NCI-H187 treated with DMSO at 0.1 percent for 48 hours (cell line): ENCODE data around the gene C1orf50.

Experiments used
- DNase-seq: peaks from one replicate; lab custom pipeline; 2025; lab: John Stamatoyannopoulos, UW

The C1orf50 gene

GRCh38 chr1:42759114-42759513, 7.9 kb upstream of the C1orf50 start:
- DNase-seq = no peak

- DNase-seq = no peak
Measured at GRCh38 chr1:42761567-42761966, 5.5 kb upstream of the C1orf50 start.

- DNase-seq = no peak
Measured at GRCh38 chr1:42762269-42762668, 4.8 kb upstream of the C1orf50 start.

DNA sequence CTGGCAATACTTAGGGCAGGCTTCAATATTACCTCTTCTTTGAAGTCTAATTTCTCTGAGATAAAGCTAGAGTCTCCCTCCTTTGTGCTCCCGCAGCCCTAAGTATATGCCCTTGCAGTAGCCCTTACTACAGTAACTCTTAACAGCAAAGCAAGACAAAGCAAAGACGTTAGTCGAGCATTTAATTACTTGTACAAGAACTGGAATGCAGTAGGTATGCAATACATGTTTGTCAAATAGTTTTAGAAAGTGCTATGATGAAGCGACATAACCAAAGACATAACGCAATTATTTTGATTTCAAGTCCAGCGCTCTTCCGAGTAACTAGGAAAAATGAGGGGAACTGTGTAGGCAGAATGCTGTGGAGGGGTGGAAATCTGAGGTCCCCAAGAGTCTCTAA, 1.8 kb upstream of the C1orf50 start:
- DNase-seq = no peak

GRCh38 chr1:42765832-42766740, 963 bp upstream of the C1orf50 start:
- no peak for DNase-seq

DNA sequence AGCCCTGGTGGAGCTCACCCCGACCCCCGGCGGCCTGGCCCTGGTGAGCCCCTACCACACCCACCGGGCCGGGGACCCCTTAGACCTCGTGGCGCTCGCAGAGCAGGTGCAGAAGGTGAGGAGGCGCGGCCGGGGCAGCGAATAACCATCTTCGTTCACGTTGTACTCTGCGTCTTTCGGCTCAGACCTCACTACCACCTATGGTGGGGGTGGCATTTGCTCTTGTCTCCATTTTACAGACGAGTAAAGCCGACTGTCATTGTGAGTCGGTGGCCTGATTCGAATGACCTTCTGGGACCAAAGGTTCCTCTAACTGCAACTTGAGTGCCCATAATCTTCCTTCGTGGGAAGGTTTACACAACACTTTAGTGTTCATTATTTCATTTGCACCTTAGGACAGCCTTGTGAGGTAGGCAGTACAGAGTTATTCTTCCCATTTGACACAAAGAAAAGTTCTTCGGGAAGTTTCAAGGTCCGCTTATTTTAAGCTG, 506 bp downstream of the C1orf50 start:
- no peak for DNase-seq

DNA sequence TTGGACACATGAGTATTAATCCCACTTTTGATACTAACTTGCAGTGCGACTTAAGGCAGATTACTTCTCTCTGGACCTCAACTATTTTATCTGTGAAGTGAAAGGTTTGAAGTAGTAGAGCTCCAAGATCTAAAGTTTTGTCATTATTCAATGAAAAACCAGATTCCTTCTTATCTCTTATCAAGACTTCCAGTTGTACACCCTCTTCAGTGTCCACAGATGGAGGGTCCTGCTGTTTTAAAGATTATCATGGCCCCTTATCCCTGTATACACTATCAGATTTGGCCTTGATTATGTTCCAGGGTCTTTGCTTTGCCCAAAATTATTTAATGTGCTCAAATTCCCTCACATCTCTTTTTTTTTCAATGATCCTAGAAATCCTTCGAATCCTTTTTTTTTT, 1.1 kb downstream of the C1orf50 start:
- no peak for DNase-seq

DNA sequence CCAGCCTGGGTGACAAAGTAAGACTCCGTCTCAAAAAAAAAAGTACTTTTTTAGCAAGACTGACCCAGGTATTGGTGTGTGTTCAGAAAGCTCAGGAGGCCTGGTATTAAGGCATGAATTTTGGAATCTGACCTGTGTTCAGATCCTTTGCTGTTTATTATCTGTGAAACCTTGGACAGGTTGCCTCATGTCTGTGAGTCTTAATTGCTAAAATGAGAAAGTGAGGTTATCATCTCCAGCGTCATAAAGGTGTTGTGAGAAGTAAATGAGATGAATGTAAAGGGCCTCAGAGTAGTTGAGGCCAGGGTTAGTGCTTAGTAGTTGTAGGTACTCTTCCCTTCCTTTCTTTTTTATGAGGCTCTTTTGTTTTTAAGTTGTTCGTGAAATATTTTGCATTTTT, 2.8 kb downstream of the C1orf50 start:
- no peak for DNase-seq

- no peak for DNase-seq
Measured at GRCh38 chr1:42773420-42773819, 6.4 kb downstream of the C1orf50 start.

GRCh38 chr1:42774928-42775526, 8.0 kb downstream of the C1orf50 start:
- DNase-seq = no peak

- DNase-seq = no peak
Measured at GRCh38 chr1:42776502-42776901, 9.5 kb downstream of the C1orf50 start.

GRCh38 chr1:42777852-42778251, 10.8 kb downstream of the C1orf50 start:
- no peak for DNase-seq

- no peak for DNase-seq
Measured at GRCh38 chr1:42779725-42780124, 12.7 kb downstream of the C1orf50 start.

DNA sequence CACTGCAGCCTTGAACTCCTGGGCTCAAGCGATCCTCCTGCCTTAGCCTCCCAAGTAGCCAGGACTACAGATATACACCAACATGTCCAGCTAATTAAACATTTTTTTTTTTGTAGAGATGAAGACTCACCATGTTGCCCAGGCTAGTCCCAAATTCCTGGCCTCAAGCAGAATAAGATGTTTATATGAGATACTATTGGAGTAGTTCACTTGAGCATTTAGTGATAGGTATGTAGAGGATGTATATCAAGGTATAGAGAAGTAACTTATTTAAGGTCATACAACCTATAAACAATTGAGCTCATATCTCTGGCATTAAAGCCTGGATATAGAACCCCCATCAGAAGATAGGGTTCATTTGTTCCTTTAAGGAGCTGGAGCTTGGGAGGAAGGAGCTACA, 13.1 kb downstream of the C1orf50 start:
- DNase-seq = no peak

GRCh38 chr1:42783092-42783491, 16.0 kb downstream of the C1orf50 start:
- DNase-seq = no peak

- DNase-seq = no peak
Measured at GRCh38 chr1:42784547-42784945, 17.5 kb downstream of the C1orf50 start.

GRCh38 chr1:42784946-42785693, 18.1 kb downstream of the C1orf50 start, which contains the start of gene TMEM269:
TSS of gene TMEM269 (plus strand) at chr1:42784991. CDS start at chr1:42789894, 4,903 bp downstream.
- DNase-seq = no peak

- DNase-seq = no peak
Measured at GRCh38 chr1:42786097-42786496, 19.0 kb downstream of the C1orf50 start.

DNA sequence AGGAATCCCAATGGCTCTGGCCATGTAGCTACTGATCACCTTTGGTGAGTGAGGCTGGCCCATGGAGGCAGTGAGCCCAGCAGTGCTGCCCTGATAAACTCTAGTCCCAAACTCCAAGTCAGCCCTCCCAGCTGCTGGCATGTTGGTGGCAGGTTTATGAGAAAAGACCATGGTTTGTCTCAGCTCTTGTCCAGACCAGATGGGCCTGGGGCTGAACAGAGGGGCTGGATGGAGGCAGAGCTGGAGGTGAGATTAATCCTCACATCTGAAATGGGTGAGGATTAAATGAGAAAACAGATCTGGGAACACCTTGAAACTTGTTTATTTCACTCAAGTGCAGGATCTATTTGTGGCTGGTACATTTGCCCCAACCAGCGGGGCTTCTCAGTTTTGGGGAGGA, 21.0 kb downstream of the C1orf50 start:
- no peak for DNase-seq

GRCh38 chr1:42793824-42794223, 26.8 kb downstream of the C1orf50 start:
- DNase-seq = no peak

DNA sequence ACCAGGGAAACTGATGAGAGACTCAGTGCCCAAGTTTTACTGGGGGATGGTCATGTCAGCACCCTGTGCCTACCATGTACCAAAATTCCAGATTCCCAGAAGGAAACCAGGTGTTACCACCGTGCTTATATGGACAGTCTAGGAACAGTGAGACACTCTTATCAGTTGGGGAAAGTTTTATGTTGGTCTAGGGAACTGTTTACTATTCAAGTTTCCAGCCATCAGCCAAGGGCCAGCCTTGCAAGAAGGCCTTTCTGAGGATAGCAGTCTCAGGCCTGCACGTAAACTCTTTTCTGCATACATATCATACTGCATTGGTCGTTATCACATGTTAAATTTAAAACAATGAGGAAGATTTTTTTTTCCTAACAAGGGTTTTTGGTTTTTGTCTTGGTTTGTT, 30.4 kb downstream of the C1orf50 start:
- no peak for DNase-seq

DNA sequence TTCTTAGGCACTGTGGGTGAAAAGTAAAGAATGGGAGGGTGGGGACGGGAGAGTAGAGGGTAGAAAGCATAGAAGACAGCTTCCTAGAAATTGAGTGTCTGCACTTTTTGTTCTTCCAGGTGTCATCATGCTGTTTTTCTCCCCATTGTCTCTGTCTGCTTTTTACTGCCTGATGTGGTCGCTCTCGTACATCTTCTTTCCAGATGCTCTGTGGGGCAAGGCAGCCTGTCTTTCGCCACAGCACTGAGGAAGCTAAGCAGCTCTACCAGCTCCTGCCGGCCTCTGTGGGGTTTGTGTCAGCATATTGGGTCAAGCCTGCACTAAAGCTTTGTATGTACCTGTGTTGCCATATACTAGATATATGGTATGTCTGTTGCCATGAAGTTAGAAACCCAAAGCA, 30.9 kb downstream of the C1orf50 start:
- no peak for DNase-seq
